ENCODE measurements around the gene EIF4EBP3. TPM values are rescaled to one million over a fixed set of nuclear protein-coding genes. Genes with fewer than 3 reads are reported as not detected.

Gene EIF4EBP3
- total RNA-seq, 1 experiment from 2014 or later: 5.7 TPM

DNA sequence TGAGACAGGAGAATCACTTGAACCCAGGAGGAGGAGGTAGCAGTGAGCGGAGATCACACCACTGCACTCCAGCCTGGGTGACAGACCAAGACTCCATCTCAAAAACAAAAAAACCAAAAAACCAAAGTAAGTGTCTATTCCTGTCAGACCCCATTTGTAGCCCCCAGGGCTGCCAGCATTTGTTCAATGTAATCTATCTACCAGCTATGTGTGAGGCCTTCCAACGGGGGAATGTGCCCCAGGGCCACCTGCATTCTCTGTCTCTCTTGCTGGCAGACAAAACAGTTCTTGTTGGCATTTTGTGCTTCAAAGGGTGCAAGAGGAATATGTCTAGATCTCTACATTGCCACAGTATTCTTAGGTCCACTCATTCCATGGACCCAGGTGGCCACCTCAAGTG, 51.4 kb downstream of the EIF4EBP3 start:
- in situ Hi-C loops (cut with HindIII; ENCODE audit: low pct_unique_long_range_greater_than_20kb, low sequenced_read_pairs): no loop called here
- DNase-seq (ENCODE audit: low read depth, low spot score): no peak

Small RNAs within 50 kb of the gene (small RNA-seq; reads per million reads assigned to genes)
- 0.05 to 0.17 reads per million in 2 experiments for gene RF00279
- 0 reads per million in 2 experiments for gene RF00443

Other genes with a start within 250 kb of the EIF4EBP3 start
- 68.3 and 82.2 TPM in 2 replicates for gene PFDN1, start 244.6 kb upstream of the EIF4EBP3 start, total RNA-seq (2014; rRNA removed; shearing (Covaris generic))
- 12.2 and 13.4 TPM in 2 replicates for gene HBEGF, start 201.1 kb upstream of the EIF4EBP3 start, total RNA-seq (2014; rRNA removed; shearing (Covaris generic))
- gene SLC4A9, start 187.5 kb upstream of the EIF4EBP3 start, total RNA-seq (2014; rRNA removed; shearing (Covaris generic)): 0.16 and 0.18 TPM in 2 replicates
- gene ANKHD1, start 145.8 kb upstream of the EIF4EBP3 start, total RNA-seq (2014; rRNA removed; shearing (Covaris generic)): 57.7 and 59.4 TPM in 2 replicates
- gene SRA1, start 9.8 kb downstream of the EIF4EBP3 start, total RNA-seq (2014; rRNA removed; shearing (Covaris generic)): 32.2 and 40.9 TPM in 2 replicates
- 9.2 and 12.0 TPM in 2 replicates for gene APBB3, start 16.9 kb downstream of the EIF4EBP3 start, total RNA-seq (2014; rRNA removed; shearing (Covaris generic))
- gene SLC35A4, start 17.2 kb downstream of the EIF4EBP3 start, total RNA-seq (2014; rRNA removed; shearing (Covaris generic)): 14.2 and 16.7 TPM in 2 replicates
- not detected in 2 replicates for gene CD14, start 85.5 kb downstream of the EIF4EBP3 start, total RNA-seq (2014; rRNA removed; shearing (Covaris generic))
- 10.0 and 11.3 TPM in 2 replicates for gene TMCO6, start 91.8 kb downstream of the EIF4EBP3 start, total RNA-seq (2014; rRNA removed; shearing (Covaris generic))
- 78.7 and 94.2 TPM in 2 replicates for gene NDUFA2, start 100.0 kb downstream of the EIF4EBP3 start, total RNA-seq (2014; rRNA removed; shearing (Covaris generic))
- gene IK, start 100.2 kb downstream of the EIF4EBP3 start, total RNA-seq (2014; rRNA removed; shearing (Covaris generic)): 83.7 and 87.8 TPM in 2 replicates
- 27.6 and 29.2 TPM in 2 replicates for gene WDR55, start 117.2 kb downstream of the EIF4EBP3 start, total RNA-seq (2014; rRNA removed; shearing (Covaris generic))
- gene DND1, start 125.9 kb downstream of the EIF4EBP3 start, total RNA-seq (2014; rRNA removed; shearing (Covaris generic)): 0.26 and 0.75 TPM in 2 replicates
- gene HARS1, start 143.7 kb downstream of the EIF4EBP3 start, total RNA-seq (2014; rRNA removed; shearing (Covaris generic)): 58.6 and 67.8 TPM in 2 replicates
- gene HARS2, start 143.8 kb downstream of the EIF4EBP3 start, total RNA-seq (2014; rRNA removed; shearing (Covaris generic)): 38.9 and 39.8 TPM in 2 replicates
- gene ZMAT2, start 152.8 kb downstream of the EIF4EBP3 start, total RNA-seq (2014; rRNA removed; shearing (Covaris generic)): 53.4 and 58.9 TPM in 2 replicates
- 0.48 and 0.55 TPM in 2 replicates for gene PCDHA1, start 238.5 kb downstream of the EIF4EBP3 start, total RNA-seq (2014; rRNA removed; shearing (Covaris generic))
- gene PCDHA2, start 247.2 kb downstream of the EIF4EBP3 start, total RNA-seq (2014; rRNA removed; shearing (Covaris generic)): 0.08 and 0.13 TPM in 2 replicates

All from SK-MEL-5 (cell line).